ENCODE measurements around the gene MACROH2A2. TPM values are rescaled to one million over a fixed set of nuclear protein-coding genes. Genes with fewer than 3 reads are reported as not detected.
"Not testable (repeated sequence)": the region's sequence is repeated elsewhere in the genome, so short reads cannot be mapped to it uniquely, and the experiment has no call there.

Gene MACROH2A2
- total RNA-seq, 1 experiment from 2014 or later = not detected

DNA sequence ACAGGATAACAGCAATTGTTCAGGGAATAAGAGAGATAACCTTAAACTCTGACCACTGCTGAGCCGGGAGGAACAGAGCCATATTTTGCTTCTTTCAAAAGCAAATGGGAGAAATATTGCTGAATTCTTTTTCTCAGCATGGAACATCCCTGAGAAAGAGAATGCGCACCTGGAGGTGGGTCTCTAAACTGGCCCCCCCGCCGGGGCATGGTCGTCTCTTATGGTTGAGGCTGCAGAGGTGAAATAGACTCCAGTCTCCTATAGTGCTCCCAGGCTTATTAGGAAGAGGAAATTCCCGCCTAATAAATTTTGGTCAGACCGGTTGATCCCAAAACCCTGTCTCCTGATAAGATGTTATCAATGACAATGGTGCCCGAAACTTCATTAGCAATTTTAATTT, 10.9 kb upstream of the MACROH2A2 start:
- H3K27ac ChIP-seq (ENCODE audit: low read length); H2AFZ ChIP-seq (ENCODE audit: low read length); H3K4me3 ChIP-seq (ENCODE audit: low read length); H3K9me2 ChIP-seq (replicated peaks; ENCODE audit: insufficient read depth, low read length); H3K27me3 ChIP-seq (ENCODE audit: low read length); H3K4me1 ChIP-seq (ENCODE audit: low read length); DNase-seq; H4K20me1 ChIP-seq (ENCODE audit: insufficient read depth, low read depth, low read length); H3K9ac ChIP-seq (ENCODE audit: low read length); H3K9me3 ChIP-seq (ENCODE audit: low read length); H3K36me3 ChIP-seq (ENCODE audit: insufficient read depth, low read length); H3K4me2 ChIP-seq (ENCODE audit: low read depth, low read length, poor library complexity, severe bottlenecking); H3K79me2 ChIP-seq (ENCODE audit: low read length): not testable (repeated sequence)

DNA sequence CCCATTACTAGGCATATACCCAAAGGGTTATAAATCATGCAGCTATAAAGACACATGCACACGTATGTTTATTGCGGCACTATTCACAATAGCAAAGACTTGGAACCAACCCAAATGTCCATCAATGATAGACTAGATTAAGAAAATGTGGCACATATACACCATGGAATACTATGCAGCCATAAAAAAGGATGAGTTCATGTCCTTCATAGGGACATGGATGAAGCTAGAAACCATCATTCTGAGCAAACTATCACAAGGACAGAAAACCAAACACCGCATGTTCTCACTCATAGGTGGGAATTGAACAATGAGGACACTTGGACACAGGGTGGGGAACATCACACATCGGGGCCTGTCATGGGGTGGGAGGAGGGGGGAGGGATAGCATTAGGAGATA, 5.6 kb upstream of the MACROH2A2 start:
- H3K27me3 ChIP-seq (ENCODE audit: low read length); H3K36me3 ChIP-seq (ENCODE audit: insufficient read depth, low read length); H3K4me3 ChIP-seq (ENCODE audit: low read length); H3K4me2 ChIP-seq (ENCODE audit: low read depth, low read length, poor library complexity, severe bottlenecking); H3K9me2 ChIP-seq (replicated peaks; ENCODE audit: insufficient read depth, low read length); H4K20me1 ChIP-seq (ENCODE audit: insufficient read depth, low read depth, low read length); H3K9me3 ChIP-seq (ENCODE audit: low read length); H2AFZ ChIP-seq (ENCODE audit: low read length); H3K27ac ChIP-seq (ENCODE audit: low read length); H3K4me1 ChIP-seq (ENCODE audit: low read length); H3K79me2 ChIP-seq (ENCODE audit: low read length); DNase-seq; H3K9ac ChIP-seq (ENCODE audit: low read length): not testable (repeated sequence)

DNA sequence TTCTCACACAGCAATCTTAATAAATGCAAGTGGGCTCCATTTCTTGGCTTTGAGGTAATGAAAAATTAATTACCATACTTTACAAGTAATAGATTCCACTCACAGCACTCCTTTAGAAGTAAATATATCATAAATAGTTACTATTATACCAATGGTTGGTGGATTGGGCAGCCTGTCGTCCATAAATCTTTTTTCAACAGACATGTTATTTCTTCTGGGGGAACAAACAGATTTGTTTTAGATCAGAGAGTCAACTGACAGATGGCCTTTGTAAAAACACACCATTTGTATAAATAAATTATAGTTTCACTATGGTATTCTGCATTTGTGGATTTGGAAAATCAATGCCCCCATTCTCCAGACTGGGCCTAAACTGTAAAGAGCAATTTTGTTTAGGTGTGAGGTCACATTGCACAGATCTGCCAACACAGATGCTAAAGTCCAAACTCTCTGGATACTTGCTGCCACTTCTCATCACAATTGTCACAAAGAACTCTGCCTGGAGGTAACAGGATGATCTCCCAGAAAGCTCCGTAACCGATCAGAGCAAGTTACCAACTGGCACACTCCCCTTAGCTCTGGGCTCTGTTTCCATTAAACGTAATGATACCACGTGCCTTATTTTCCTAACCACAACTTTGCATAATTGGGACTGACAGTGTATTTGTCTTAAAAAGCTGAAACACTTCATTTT, 4.5 kb upstream of the MACROH2A2 start:
- no peak for DNase-seq
- Histone ChIP-seq H2AFZ (ENCODE audit: low read length) (no peak overlapping the region), H3K4me1 (ENCODE audit: low read length) (no peaks in the 10 kb centered on the region), H4K20me1 (ENCODE audit: insufficient read depth, low read depth, low read length) (no peaks in the 10 kb centered on the region), H3K27ac (ENCODE audit: low read length) (no peak overlapping the region), H3K9me3 (ENCODE audit: low read length) (no peaks in the 10 kb centered on the region), H3K9me2 (replicated peaks; ENCODE audit: insufficient read depth, low read length) (no peaks in the 10 kb centered on the region; the same call in 1 of the 2 replicates), H3K36me3 (ENCODE audit: insufficient read depth, low read length) (no peaks in the 10 kb centered on the region), H3K4me3 (ENCODE audit: low read length) (no peak overlapping the region), H3K79me2 (ENCODE audit: low read length) (no peaks in the 10 kb centered on the region), H3K4me2 (ENCODE audit: low read depth, low read length, poor library complexity, severe bottlenecking) (no peak overlapping the region), H3K9ac (ENCODE audit: low read length) (no peak overlapping the region), H3K27me3 (ENCODE audit: low read length) (no peaks in the 10 kb centered on the region)

DNA sequence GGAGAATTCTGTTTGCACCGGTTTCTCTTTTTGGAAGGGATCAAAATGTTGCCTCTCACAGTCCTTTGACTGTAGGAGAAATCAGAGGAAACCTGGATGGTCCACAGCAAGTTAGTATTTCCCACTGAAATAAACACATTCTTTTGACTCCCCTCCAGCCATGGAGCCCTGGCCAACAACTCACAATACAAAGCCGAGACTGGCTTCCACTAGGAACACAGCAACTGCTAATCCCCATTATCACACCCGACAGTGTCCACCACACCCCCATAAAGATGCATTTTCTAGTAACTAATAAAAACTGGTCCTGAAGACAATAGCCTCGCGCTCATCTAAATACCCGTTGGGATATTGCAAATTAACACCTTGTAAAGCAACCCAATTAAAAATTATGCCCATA, 798 bp upstream of the MACROH2A2 start:
- Histone ChIP-seq H3K9me2 (replicated peaks; ENCODE audit: insufficient read depth, low read length) (no peaks in the 10 kb centered on the region), H3K27me3 (ENCODE audit: low read length) (no peaks in the 10 kb centered on the region), H3K9ac (ENCODE audit: low read length) (no peak overlapping the region), H3K4me1 (ENCODE audit: low read length) (no peaks in the 10 kb centered on the region), H4K20me1 (ENCODE audit: insufficient read depth, low read depth, low read length) (no peaks in the 10 kb centered on the region), H3K4me2 (ENCODE audit: low read depth, low read length, poor library complexity, severe bottlenecking) (no peak overlapping the region), H3K36me3 (ENCODE audit: insufficient read depth, low read length) (no peaks in the 10 kb centered on the region), H3K9me3 (ENCODE audit: low read length) (no peaks in the 10 kb centered on the region), H2AFZ (ENCODE audit: low read length) (no peak overlapping the region), H3K27ac (ENCODE audit: low read length) (no peak overlapping the region), H3K79me2 (ENCODE audit: low read length) (no peaks in the 10 kb centered on the region), H3K4me3 (ENCODE audit: low read length) (no peak overlapping the region)
- no peak for DNase-seq

DNA sequence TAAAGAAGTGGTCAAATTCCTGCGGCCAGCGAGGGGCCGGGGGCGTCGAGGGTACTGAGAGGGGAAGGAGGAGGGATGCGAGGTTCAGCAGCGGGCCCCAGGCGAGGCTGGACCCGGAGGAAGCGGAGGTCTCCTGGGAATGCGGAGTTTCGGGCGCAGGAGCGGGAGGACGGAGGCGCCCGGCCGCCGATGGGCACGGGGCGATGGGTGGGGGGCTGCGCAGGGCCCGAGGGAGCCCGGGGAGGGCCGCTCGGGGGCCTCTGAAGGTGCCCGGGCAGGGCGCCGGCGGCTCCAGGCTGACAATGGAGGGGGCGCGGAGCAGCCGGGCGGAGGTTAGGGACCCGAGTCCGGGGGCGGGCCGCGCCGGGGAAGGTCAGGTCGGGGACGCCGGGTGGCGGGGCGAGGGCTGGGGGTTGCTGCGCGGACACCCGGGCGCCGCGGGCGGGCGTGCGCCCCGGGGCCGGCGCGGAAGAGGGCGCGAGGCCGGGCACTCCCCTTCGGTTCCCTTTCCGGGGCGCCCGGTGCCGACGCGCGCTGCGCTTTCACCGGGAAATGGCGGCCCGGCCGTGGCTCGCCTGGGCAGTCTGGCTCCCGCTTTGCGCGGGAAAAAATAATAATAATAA, 683 bp downstream of the MACROH2A2 start:
- Histone ChIP-seq H3K9me2 (replicated peaks; ENCODE audit: insufficient read depth, low read length) (no peaks in the 10 kb centered on the region), H3K9me3 (ENCODE audit: low read length) (no peaks in the 10 kb centered on the region), H3K79me2 (ENCODE audit: low read length) (no peaks in the 10 kb centered on the region), H4K20me1 (ENCODE audit: insufficient read depth, low read depth, low read length) (no peaks in the 10 kb centered on the region), H3K9ac (ENCODE audit: low read length) (no peak overlapping the region), H3K27ac (ENCODE audit: low read length) (no peak overlapping the region), H2AFZ (ENCODE audit: low read length) (no peak overlapping the region), H3K36me3 (ENCODE audit: insufficient read depth, low read length) (no peaks in the 10 kb centered on the region), H3K4me1 (ENCODE audit: low read length) (no peaks in the 10 kb centered on the region), H3K4me3 (ENCODE audit: low read length) (no peak overlapping the region), H3K4me2 (ENCODE audit: low read depth, low read length, poor library complexity, severe bottlenecking) (no peak overlapping the region), H3K27me3 (ENCODE audit: low read length) (no peaks in the 10 kb centered on the region)
- DNase-seq = no peak

DNA sequence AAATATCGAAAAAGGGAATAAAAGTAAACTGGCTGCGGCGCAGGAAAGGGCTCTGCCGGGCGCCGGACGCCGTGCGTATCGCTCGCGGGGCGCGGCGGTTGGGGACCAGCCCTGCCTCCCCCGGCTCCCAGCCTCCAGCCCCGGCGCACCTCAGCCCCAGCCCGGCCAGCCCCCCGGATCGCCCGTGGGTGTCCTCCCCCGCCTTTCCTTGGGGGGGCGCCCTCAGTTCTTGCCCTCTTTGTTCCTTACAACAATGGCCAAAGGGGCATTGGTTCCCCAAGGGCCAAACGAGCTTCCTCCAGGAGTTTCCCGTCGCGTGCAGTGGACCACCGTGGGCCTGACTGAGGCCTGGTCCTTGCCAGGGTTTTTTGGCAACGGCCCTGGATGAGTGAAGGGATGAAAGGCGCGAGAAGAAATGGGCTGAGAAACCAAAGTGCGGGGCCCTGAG, 1.2 kb downstream of the MACROH2A2 start:
- H3K9me3 ChIP-seq (ENCODE audit: low read length) = no peaks in the 10 kb centered on the region
- H3K79me2 ChIP-seq (ENCODE audit: low read length) = no peaks in the 10 kb centered on the region
- H3K9ac ChIP-seq (ENCODE audit: low read length) = no peak overlapping the region
- no peak overlapping the region for H3K27ac ChIP-seq (ENCODE audit: low read length)
- no peak overlapping the region for H2AFZ ChIP-seq (ENCODE audit: low read length)
- no peaks in the 10 kb centered on the region for H3K9me2 ChIP-seq (replicated peaks; ENCODE audit: insufficient read depth, low read length)
- H4K20me1 ChIP-seq (ENCODE audit: insufficient read depth, low read depth, low read length) = no peaks in the 10 kb centered on the region
- no peaks in the 10 kb centered on the region for H3K4me1 ChIP-seq (ENCODE audit: low read length)
- no peaks in the 10 kb centered on the region for H3K36me3 ChIP-seq (ENCODE audit: insufficient read depth, low read length)
- H3K4me3 ChIP-seq (ENCODE audit: low read length) = no peak overlapping the region
- no peaks in the 10 kb centered on the region for H3K27me3 ChIP-seq (ENCODE audit: low read length)
- H3K4me2 ChIP-seq (ENCODE audit: low read depth, low read length, poor library complexity, severe bottlenecking) = no peak overlapping the region
- no peak for DNase-seq

DNA sequence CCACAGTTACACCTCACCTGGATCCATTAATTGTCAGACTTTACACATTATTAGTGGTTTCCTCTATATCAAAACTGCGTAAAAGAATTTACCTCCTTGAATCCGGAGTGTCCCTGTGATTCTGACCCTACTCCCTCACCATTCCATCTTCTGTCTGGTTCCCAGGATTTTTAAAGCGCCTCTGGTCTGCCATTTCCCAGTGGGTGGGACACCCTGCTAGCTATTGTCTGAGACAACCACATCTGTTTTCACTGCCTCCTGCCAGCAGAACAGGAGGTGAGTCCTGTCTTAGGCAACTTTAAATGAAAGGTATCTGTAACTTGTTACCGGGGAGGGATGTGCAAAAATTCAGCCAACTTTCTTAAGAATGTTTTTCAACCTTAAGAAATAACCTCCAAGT, 2.3 kb downstream of the MACROH2A2 start:
- Histone ChIP-seq H2AFZ (ENCODE audit: low read length) (no peak overlapping the region), H3K9ac (ENCODE audit: low read length) (no peak overlapping the region), H3K4me3 (ENCODE audit: low read length) (no peak overlapping the region), H4K20me1 (ENCODE audit: insufficient read depth, low read depth, low read length) (no peaks in the 10 kb centered on the region), H3K27me3 (ENCODE audit: low read length) (no peaks in the 10 kb centered on the region), H3K36me3 (ENCODE audit: insufficient read depth, low read length) (no peaks in the 10 kb centered on the region), H3K27ac (ENCODE audit: low read length) (no peak overlapping the region), H3K4me2 (ENCODE audit: low read depth, low read length, poor library complexity, severe bottlenecking) (no peak overlapping the region), H3K9me3 (ENCODE audit: low read length) (no peaks in the 10 kb centered on the region), H3K9me2 (replicated peaks; ENCODE audit: insufficient read depth, low read length) (no peaks in the 10 kb centered on the region), H3K79me2 (ENCODE audit: low read length) (no peaks in the 10 kb centered on the region), H3K4me1 (ENCODE audit: low read length) (no peaks in the 10 kb centered on the region)
- no peak for DNase-seq

DNA sequence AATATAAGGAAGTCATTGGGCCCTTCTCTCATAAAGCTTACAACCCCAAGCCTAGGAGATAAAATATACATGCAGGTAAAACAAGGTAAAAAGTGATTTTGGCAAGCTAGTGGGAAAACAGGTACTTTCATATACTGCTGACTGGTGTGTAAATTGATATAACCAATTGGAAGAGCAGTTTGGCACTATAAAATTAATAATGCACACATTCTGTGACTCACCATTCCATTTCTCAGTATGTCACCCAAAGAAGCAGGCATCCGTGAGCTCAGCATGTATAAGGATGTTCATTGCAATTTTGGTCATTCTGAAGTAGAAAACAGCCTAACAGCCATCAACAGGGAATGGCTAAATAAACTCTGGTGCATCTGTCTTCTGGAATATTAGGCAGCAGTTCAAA, 2.9 kb downstream of the MACROH2A2 start:
- H3K9me2 ChIP-seq (replicated peaks; ENCODE audit: insufficient read depth, low read length) = no peaks in the 10 kb centered on the region
- no peak overlapping the region for H3K4me3 ChIP-seq (ENCODE audit: low read length)
- H3K4me2 ChIP-seq (ENCODE audit: low read depth, low read length, poor library complexity, severe bottlenecking) = no peak overlapping the region
- H3K27me3 ChIP-seq (ENCODE audit: low read length) = no peaks in the 10 kb centered on the region
- no peak overlapping the region for H3K27ac ChIP-seq (ENCODE audit: low read length)
- no peaks in the 10 kb centered on the region for H3K36me3 ChIP-seq (ENCODE audit: insufficient read depth, low read length)
- no peaks in the 10 kb centered on the region for H4K20me1 ChIP-seq (ENCODE audit: insufficient read depth, low read depth, low read length)
- no peak overlapping the region for H3K9ac ChIP-seq (ENCODE audit: low read length)
- no peaks in the 10 kb centered on the region for H3K4me1 ChIP-seq (ENCODE audit: low read length)
- H2AFZ ChIP-seq (ENCODE audit: low read length) = no peak overlapping the region
- no peaks in the 10 kb centered on the region for H3K79me2 ChIP-seq (ENCODE audit: low read length)
- no peaks in the 10 kb centered on the region for H3K9me3 ChIP-seq (ENCODE audit: low read length)
- no peak for DNase-seq

Measured in Karpas-422 (cell line).